Trophoblast cell (in vitro differentiated cells and primary cell): ENCODE results near the gene TASOR2.

Experiments
- DNase-seq, 2 donors: peaks; one replicate each; pipeline ENCODE4 v3.0.0-alpha.2; 2016
- H2AFZ ChIP-seq: 2 replicates; pipeline ENCODE4 v1.6.1; 2013; ENCODE audit warnings: low read length, moderate library complexity, mild to moderate bottlenecking; ENCODE audit not compliant: insufficient read depth, poor library complexity
- H2AK5ac ChIP-seq: 2 replicates; pipeline ENCODE4 v1.6.1; 2013; ENCODE audit warnings: mild to moderate bottlenecking, low read length
- H2BK120ac ChIP-seq: 2 replicates; pipeline ENCODE4 v1.6.1; 2013; ENCODE audit warnings: low read length, mild to moderate bottlenecking, moderate library complexity; ENCODE audit not compliant: insufficient read depth, poor library complexity
- H2BK12ac ChIP-seq: 2 replicates; pipeline ENCODE4 v1.6.1; 2013; ENCODE audit warnings: mild to moderate bottlenecking, low read length, moderate library complexity
- H2BK5ac ChIP-seq: 2 replicates; pipeline ENCODE4 v1.6.1; 2013; ENCODE audit warnings: low read length, low read depth, moderate library complexity, mild to moderate bottlenecking; ENCODE audit not compliant: poor library complexity
- H3K14ac ChIP-seq: 2 replicates; pipeline ENCODE4 v1.6.1; 2013; ENCODE audit warnings: mild to moderate bottlenecking, low read length
- H3K18ac ChIP-seq: 2 replicates; pipeline ENCODE4 v1.6.1; 2013; ENCODE audit warnings: mild to moderate bottlenecking, low read length
- H3K23ac ChIP-seq: 2 replicates; pipeline ENCODE4 v1.6.1; 2013; ENCODE audit warnings: low read length
- H3K27ac ChIP-seq: 2 replicates; pipeline ENCODE4 v1.5.1; 2013; ENCODE audit warnings: low read depth, mild to moderate bottlenecking, inconsistent platforms, low read length, moderate library complexity
- H3K27me3 ChIP-seq: 2 replicates; pipeline ENCODE4 v1.6.1; 2013; ENCODE audit warnings: inconsistent platforms, mild to moderate bottlenecking, low read length, moderate library complexity; ENCODE audit not compliant: insufficient read depth
- H3K36me3 ChIP-seq, 2 experiments: 1 replicate in 1 of 2; 2 replicates in 1 of 2; pipeline ENCODE4 v1.6.1; 2013; ENCODE audit warnings: low read length in 2 of 2, mild to moderate bottlenecking in 2 of 2, moderate library complexity in 1 of 2; ENCODE audit not compliant: insufficient read depth in 2 of 2, control insufficient read depth in 1 of 2
- H3K4ac ChIP-seq: 2 replicates; pipeline ENCODE4 v1.6.1; 2013; ENCODE audit warnings: low read depth, mild to moderate bottlenecking, low read length, moderate library complexity
- H3K4me1 ChIP-seq, 2 experiments: 1 replicate in 1 of 2; 2 replicates in 1 of 2; pipeline ENCODE4 v1.6.1; 2013; ENCODE audit warnings: low read length in 2 of 2, mild to moderate bottlenecking in 2 of 2, moderate library complexity in 1 of 2; ENCODE audit not compliant: insufficient read depth in 2 of 2, control insufficient read depth in 1 of 2
- H3K4me2 ChIP-seq: 2 replicates; pipeline ENCODE4 v1.6.1; 2013; ENCODE audit warnings: inconsistent platforms, mild to moderate bottlenecking, low read length, moderate library complexity
- H3K4me3 ChIP-seq: 2 replicates; pipeline ENCODE4 v1.5.1; 2013; ENCODE audit warnings: mild to moderate bottlenecking, low read depth, low read length, inconsistent platforms
- H3K79me1 ChIP-seq: one replicate; pipeline ENCODE4 v1.6.1; 2013; ENCODE audit warnings: low read length
- H3K79me2 ChIP-seq: 2 replicates; pipeline ENCODE4 v1.6.1; 2013; ENCODE audit warnings: low read length, mild to moderate bottlenecking; ENCODE audit not compliant: control insufficient read depth, insufficient read depth, poor library complexity
- H3K9ac ChIP-seq: 2 replicates; pipeline ENCODE4 v1.6.1; 2013; ENCODE audit warnings: mild to moderate bottlenecking, low read length
- H3K9me3 ChIP-seq: 2 replicates; pipeline ENCODE4 v1.6.1; 2013; ENCODE audit warnings: low read depth, mild to moderate bottlenecking, control low read depth, inconsistent platforms, low read length; ENCODE audit not compliant: insufficient read depth
- H4K12ac ChIP-seq: 2 replicates; pipeline ENCODE4 v1.6.1; 2013; ENCODE audit warnings: low read depth, mild to moderate bottlenecking, low read length, moderate library complexity
- H4K8ac ChIP-seq: 2 replicates; pipeline ENCODE4 v1.6.1; 2013; ENCODE audit warnings: low read depth, mild to moderate bottlenecking, low read length, moderate library complexity
- H4K91ac ChIP-seq: one replicate; pipeline ENCODE4 v1.6.1; 2013; ENCODE audit warnings: low read depth, mild to moderate bottlenecking, low read length, moderate library complexity
- WGBS: extraction: QIAGEN DNeasy Blood & Tissue Kit; methylation state at CpG from one replicate; pipeline ENCODE4 v1.1.7; 2013; ENCODE audit warnings: missing lambda C conversion rate; ENCODE audit not compliant: insufficient read length, insufficient coverage; ENCODE audit errors: extremely low coverage; 5-methylcytosine and 5-hydroxymethylcytosine counted together

Gene TASOR2

GRCh38 chr10:5731559-5731958 is 46.9 kb downstream of the TASOR2 start:
- Histone ChIP-seq H3K36me3 (peaks cover 16 to 21% of the 10 kb centered on the region in 2 experiments), H2AFZ (no peak overlapping the region), H3K9me3 (no peaks in the 10 kb centered on the region), H2BK5ac (no peak overlapping the region), H3K23ac (no peak overlapping the region), H2BK12ac (no peak overlapping the region), H3K14ac (no peak overlapping the region), H3K27me3 (no peaks in the 10 kb centered on the region), H3K4ac (no peak overlapping the region), H3K4me1 (no peaks in the 10 kb centered on the region), H3K27ac (no peak overlapping the region), H3K4me2 (no peak overlapping the region), H4K8ac (no peak overlapping the region), H2AK5ac (no peak overlapping the region), H3K4me3 (no peak overlapping the region), H3K79me1 (no peaks in the 10 kb centered on the region), H4K91ac (no peak overlapping the region), H3K79me2 (no peaks in the 10 kb centered on the region), H2BK120ac (no peak overlapping the region), H3K18ac (no peak overlapping the region), H3K9ac (no peak overlapping the region), H4K12ac (peak overlapping the region; percentile 18)
- no CpG with 5 or more reads among the region's 3 CpGs for WGBS
- no peak for DNase-seq

- DNase-seq, result no peak
- peaks cover 16 to 21% of the 10 kb centered on the region in 2 experiments for H3K36me3 ChIP-seq
- H3K27me3 ChIP-seq, result no peaks in the 10 kb centered on the region
- H2BK12ac ChIP-seq, result no peak overlapping the region
- H2AFZ ChIP-seq, result no peak overlapping the region
- H3K79me1 ChIP-seq, result no peaks in the 10 kb centered on the region
- no peak overlapping the region for H3K27ac ChIP-seq
- no peak overlapping the region for H3K4me2 ChIP-seq
- no peak overlapping the region for H4K91ac ChIP-seq
- no peaks in the 10 kb centered on the region for H3K79me2 ChIP-seq
- no peak overlapping the region for H2BK120ac ChIP-seq
- WGBS, result no CpG with 5 or more reads among the region's 4 CpGs
- no peak overlapping the region for H4K8ac ChIP-seq
- no peak overlapping the region for H4K12ac ChIP-seq
- H2BK5ac ChIP-seq, result no peak overlapping the region
- H3K9ac ChIP-seq, result no peak overlapping the region
- no peak overlapping the region for H3K4me3 ChIP-seq
- H3K23ac ChIP-seq, result no peak overlapping the region
- H3K14ac ChIP-seq, result no peak overlapping the region
- no peaks in the 10 kb centered on the region for H3K4me1 ChIP-seq
- no peaks in the 10 kb centered on the region for H3K9me3 ChIP-seq
- no peak overlapping the region for H2AK5ac ChIP-seq
- no peak overlapping the region for H3K18ac ChIP-seq
- H3K4ac ChIP-seq, result no peak overlapping the region
These were observed 47.5 kb downstream of the TASOR2 start for GRCh38 chr10:5732141-5732540.
